ENCODE results near the gene KLK3.
A peak's percentile ranks its signal among the peaks of the same experiment; 100 is the strongest.

KLK3 gene

GRCh38 chr19:50832666-50833065 lies 22.0 kb upstream of the KLK3 start:
- Histone ChIP-seq H2AK5ac (ENCODE audit: low read depth, low read length) (no peak overlapping the region), H2BK15ac (ENCODE audit: low read length) (no peak overlapping the region), H3K27me3 (ENCODE audit: control insufficient read depth in 3 of 3, insufficient read depth in 3 of 3, low read depth in 1 of 3, low read length in 3 of 3) (peaks cover 0 to 35% (median 29%) of the 10 kb centered on the region in 3 experiments), H2BK120ac (ENCODE audit: low read depth, low read length) (no peak overlapping the region), H4K91ac (ENCODE audit: low read depth, low read length, poor library complexity) (no peak overlapping the region), H3K79me1 (ENCODE audit: low read depth, low read length) (no peaks in the 10 kb centered on the region), H3K9me3 (replicated peaks in 1 of 2; ENCODE audit: control insufficient read depth in 2 of 2, insufficient read depth in 1 of 2, low read depth in 1 of 2, low read length in 2 of 2) (peaks cover 0 to 4% of the 10 kb centered on the region in 2 donors), H4K8ac (ENCODE audit: low read depth, low read length) (no peak overlapping the region), H2BK5ac (ENCODE audit: low read length) (no peak overlapping the region), H3K4me3 (ENCODE audit: low read length in 2 of 2) (peak overlapping the region in 1 of 2 donors; percentile 30), H3K9ac (ENCODE audit: low read depth, low read length, poor library complexity) (no peak overlapping the region), H3K23ac (ENCODE audit: low read depth, low read length, poor library complexity) (no peak overlapping the region), H2BK12ac (ENCODE audit: low read length) (no peak overlapping the region), H3K27ac (replicated peaks; ENCODE audit: low read length) (no peak overlapping the region), H3K18ac (ENCODE audit: low read length) (no peak overlapping the region), H3K36me3 (replicated peaks in 1 of 2; ENCODE audit: control insufficient read depth in 2 of 2, insufficient read depth in 2 of 2, low read length in 2 of 2) (no peaks in the 10 kb centered on the region), H3K14ac (ENCODE audit: low read length) (no peak overlapping the region), H3K4me1 (ENCODE audit: control insufficient read depth in 2 of 2, insufficient read depth in 1 of 2, low read depth in 1 of 2, low read length in 2 of 2) (peaks cover 0 to 3% of the 10 kb centered on the region in 2 donors), H3K4ac (ENCODE audit: low read length) (no peak overlapping the region), H3K4me2 (ENCODE audit: insufficient read depth, low read length, poor library complexity, severe bottlenecking) (no peak overlapping the region), H2AFZ (ENCODE audit: low read length) (no peak overlapping the region)
- DNase-seq (ENCODE audit: low spot score): no peak
- WGBS, 2 donors (ENCODE audit: extremely low coverage in 2 of 2, insufficient read length in 2 of 2, insufficient replicate concordance in 1 of 2): no CpG with 5 or more reads among the region's 8 CpGs

- H3K27me3 ChIP-seq (ENCODE audit: control insufficient read depth in 3 of 3, insufficient read depth in 3 of 3, low read depth in 1 of 3, low read length in 3 of 3): peaks cover 0 to 35% (median 29%) of the 10 kb centered on the region in 3 experiments
- no peak within 1 kb of the TSS for H3K18ac ChIP-seq (ENCODE audit: low read length)
- no peak within 1 kb of the TSS for H3K27ac ChIP-seq (replicated peaks; ENCODE audit: low read length)
- no peak within 1 kb of the TSS for H3K4ac ChIP-seq (ENCODE audit: low read length)
- no peak within 1 kb of the TSS for H2BK5ac ChIP-seq (ENCODE audit: low read length)
- no peak within 1 kb of the TSS for H3K9ac ChIP-seq (ENCODE audit: low read depth, low read length, poor library complexity)
- no peak within 1 kb of the TSS for H3K4me2 ChIP-seq (ENCODE audit: insufficient read depth, low read length, poor library complexity, severe bottlenecking)
- no peak within 1 kb of the TSS for H2BK120ac ChIP-seq (ENCODE audit: low read depth, low read length)
- H3K23ac ChIP-seq (ENCODE audit: low read depth, low read length, poor library complexity): no peak within 1 kb of the TSS
- no peak within 1 kb of the TSS for H2BK12ac ChIP-seq (ENCODE audit: low read length)
- H3K79me1 ChIP-seq (ENCODE audit: low read depth, low read length): no peaks in the 10 kb centered on the region
- no peak within 1 kb of the TSS for H4K91ac ChIP-seq (ENCODE audit: low read depth, low read length, poor library complexity)
- WGBS, 2 donors (ENCODE audit: extremely low coverage in 2 of 2, insufficient read length in 2 of 2, insufficient replicate concordance in 1 of 2): no CpG with 5 or more reads among the region's 8 CpGs
- H3K9me3 ChIP-seq (replicated peaks in 1 of 2; ENCODE audit: control insufficient read depth in 2 of 2, insufficient read depth in 1 of 2, low read depth in 1 of 2, low read length in 2 of 2): peaks cover 0 to 4% of the 10 kb centered on the region in 2 donors
- H4K8ac ChIP-seq (ENCODE audit: low read depth, low read length): no peak within 1 kb of the TSS
- H3K14ac ChIP-seq (ENCODE audit: low read length): no peak within 1 kb of the TSS
- no peak within 1 kb of the TSS for H2BK15ac ChIP-seq (ENCODE audit: low read length)
- no peak for DNase-seq (ENCODE audit: low spot score)
- no peak within 1 kb of the TSS for H2AK5ac ChIP-seq (ENCODE audit: low read depth, low read length)
- no peak within 1 kb of the TSS for H2AFZ ChIP-seq (ENCODE audit: low read length)
- H3K36me3 ChIP-seq (replicated peaks in 1 of 2; ENCODE audit: control insufficient read depth in 2 of 2, insufficient read depth in 2 of 2, low read length in 2 of 2): no peaks in the 10 kb centered on the region
- peaks cover 0 to 4% of the 10 kb centered on the region in 2 donors for H3K4me1 ChIP-seq (ENCODE audit: control insufficient read depth in 2 of 2, insufficient read depth in 1 of 2, low read depth in 1 of 2, low read length in 2 of 2)
- H3K4me3 ChIP-seq (ENCODE audit: low read length in 2 of 2): peak within 1 kb of the TSS in 1 of 2 donors; percentile 30
These were observed 21.5 kb upstream of the KLK3 start, which contains the start of gene KLK15 for GRCh38 chr19:50833117-50833801. TSS of gene KLK15 (minus strand) at chr19:50833574. CDS start at chr19:50831492, 2,082 bp downstream.

- Histone ChIP-seq H3K9ac (ENCODE audit: low read depth, low read length, poor library complexity) (no peak overlapping the region), H3K27me3 (ENCODE audit: control insufficient read depth in 3 of 3, insufficient read depth in 3 of 3, low read depth in 1 of 3, low read length in 3 of 3) (peaks cover 0 to 35% (median 29%) of the 10 kb centered on the region in 3 experiments), H2BK15ac (ENCODE audit: low read length) (no peak overlapping the region), H4K91ac (ENCODE audit: low read depth, low read length, poor library complexity) (no peak overlapping the region), H2BK120ac (ENCODE audit: low read depth, low read length) (no peak overlapping the region), H3K18ac (ENCODE audit: low read length) (no peak overlapping the region), H3K4me3 (ENCODE audit: low read length in 2 of 2) (no peak overlapping the region), H4K8ac (ENCODE audit: low read depth, low read length) (no peak overlapping the region), H2AFZ (ENCODE audit: low read length) (no peak overlapping the region), H3K14ac (ENCODE audit: low read length) (no peak overlapping the region), H3K4me2 (ENCODE audit: insufficient read depth, low read length, poor library complexity, severe bottlenecking) (no peak overlapping the region), H3K9me3 (replicated peaks in 1 of 2; ENCODE audit: control insufficient read depth in 2 of 2, insufficient read depth in 1 of 2, low read depth in 1 of 2, low read length in 2 of 2) (peaks cover 0 to 4% of the 10 kb centered on the region in 2 donors), H3K79me1 (ENCODE audit: low read depth, low read length) (no peaks in the 10 kb centered on the region), H3K23ac (ENCODE audit: low read depth, low read length, poor library complexity) (no peak overlapping the region), H2BK12ac (ENCODE audit: low read length) (no peak overlapping the region), H3K4me1 (ENCODE audit: control insufficient read depth in 2 of 2, insufficient read depth in 1 of 2, low read depth in 1 of 2, low read length in 2 of 2) (peaks cover 0 to 5% of the 10 kb centered on the region in 2 donors), H3K36me3 (replicated peaks in 1 of 2; ENCODE audit: control insufficient read depth in 2 of 2, insufficient read depth in 2 of 2, low read length in 2 of 2) (no peaks in the 10 kb centered on the region), H2BK5ac (ENCODE audit: low read length) (no peak overlapping the region), H3K27ac (replicated peaks; ENCODE audit: low read length) (no peak overlapping the region), H2AK5ac (ENCODE audit: low read depth, low read length) (no peak overlapping the region), H3K4ac (ENCODE audit: low read length) (no peak overlapping the region)
- no peak for DNase-seq (ENCODE audit: low spot score)
- no CpG with 5 or more reads among the region's 6 CpGs for WGBS, 2 donors (ENCODE audit: extremely low coverage in 2 of 2, insufficient read length in 2 of 2, insufficient replicate concordance in 1 of 2)
These were observed 20.9 kb upstream of the KLK3 start for GRCh38 chr19:50833802-50834167.

GRCh38 chr19:50835103-50835784 lies 19.5 kb upstream of the KLK3 start:
- Histone ChIP-seq H3K14ac (ENCODE audit: low read length) (no peak overlapping the region), H3K4ac (ENCODE audit: low read length) (no peak overlapping the region), H3K79me1 (ENCODE audit: low read depth, low read length) (no peaks in the 10 kb centered on the region), H2BK5ac (ENCODE audit: low read length) (no peak overlapping the region), H3K9me3 (replicated peaks in 1 of 2; ENCODE audit: control insufficient read depth in 2 of 2, insufficient read depth in 1 of 2, low read depth in 1 of 2, low read length in 2 of 2) (peaks cover 0 to 4% of the 10 kb centered on the region in 2 donors), H3K27ac (replicated peaks; ENCODE audit: low read length) (no peak overlapping the region), H3K36me3 (replicated peaks in 1 of 2; ENCODE audit: control insufficient read depth in 2 of 2, insufficient read depth in 2 of 2, low read length in 2 of 2) (no peaks in the 10 kb centered on the region), H4K91ac (ENCODE audit: low read depth, low read length, poor library complexity) (no peak overlapping the region), H2AK5ac (ENCODE audit: low read depth, low read length) (no peak overlapping the region), H2AFZ (ENCODE audit: low read length) (peak overlapping the region; percentile 95), H2BK12ac (ENCODE audit: low read length) (no peak overlapping the region), H3K4me3 (ENCODE audit: low read length in 2 of 2) (peak overlapping the region; percentile 60 to 95), H3K27me3 (ENCODE audit: control insufficient read depth in 3 of 3, insufficient read depth in 3 of 3, low read depth in 1 of 3, low read length in 3 of 3) (peaks cover 0 to 33% (median 29%) of the 10 kb centered on the region in 3 experiments), H3K9ac (ENCODE audit: low read depth, low read length, poor library complexity) (peak overlapping the region; percentile 89), H3K4me2 (ENCODE audit: insufficient read depth, low read length, poor library complexity, severe bottlenecking) (peak overlapping the region; percentile 72), H2BK15ac (ENCODE audit: low read length) (peak overlapping the region; percentile 77), H3K18ac (ENCODE audit: low read length) (peak overlapping the region; percentile 81), H3K4me1 (ENCODE audit: control insufficient read depth in 2 of 2, insufficient read depth in 1 of 2, low read depth in 1 of 2, low read length in 2 of 2) (peaks cover 0 to 3% of the 10 kb centered on the region in 2 donors), H3K23ac (ENCODE audit: low read depth, low read length, poor library complexity) (no peak overlapping the region), H4K8ac (ENCODE audit: low read depth, low read length) (no peak overlapping the region), H2BK120ac (ENCODE audit: low read depth, low read length) (no peak overlapping the region)
- no peak for DNase-seq (ENCODE audit: low spot score)
- WGBS, 2 donors (ENCODE audit: extremely low coverage in 2 of 2, insufficient read length in 2 of 2, insufficient replicate concordance in 1 of 2): no CpG with 5 or more reads among the region's 13 CpGs
